PC-9 (cell line): Measurements from ENCODE around the gene C7orf33.

Source experiments
- CTCF ChIP-seq: fragments of 200-600 bp; sonication (generic); conservative IDR thresholded peaks from 2 replicates; pipeline ENCODE4 v1.6.1; 2017; ENCODE audit warnings: mixed run types, antibody characterized with exemption, mild to moderate bottlenecking, moderate library complexity
- EZH2 ChIP-seq: fragments of 200-600 bp; sonication (generic); IDR thresholded peaks from 2 replicates; pipeline ENCODE4 v1.8.0; 2017; ENCODE audit warnings: antibody characterized with exemption, low read depth

GRCh38 chr7:148571381-148571780, 19.2 kb upstream of the C7orf33 start:
- TF ChIP-seq CTCF (no peak), EZH2 (no peak)
